ENCODE data around the gene VHLL. TPM values are rescaled to one million over a fixed set of nuclear protein-coding genes. Genes with fewer than 3 reads are reported as not detected.

VHLL gene
- polyA plus RNA-seq, 1 donor from 2014 or later = not detected

GRCh38 chr1:156282479-156283222 is 16.5 kb downstream of the VHLL start, which contains the start of gene SMG5:
Gene SMG5 (minus strand): TSS chr1:156282825. CDS start chr1:156282680, 145 bp downstream.
- peak within 1 kb of the TSS; percentile 94 to 98 (median 96) for H3K4me3 Mint-ChIP-seq
- peaks cover 24 to 34% (median 32%) of the 10 kb centered on the region in 3 donors for H3K4me1 Mint-ChIP-seq
- H3K36me3 Mint-ChIP-seq = peaks cover 2% of the 10 kb centered on the region
- H3K9me3 Mint-ChIP-seq = peaks cover 0 to 2% (median 0%) of the 10 kb centered on the region in 3 donors
- H3K27ac Mint-ChIP-seq = peak within 1 kb of the TSS; percentile 91 to 95 (median 94)
- H3K27me3 Mint-ChIP-seq = no peaks in the 10 kb centered on the region

DNA sequence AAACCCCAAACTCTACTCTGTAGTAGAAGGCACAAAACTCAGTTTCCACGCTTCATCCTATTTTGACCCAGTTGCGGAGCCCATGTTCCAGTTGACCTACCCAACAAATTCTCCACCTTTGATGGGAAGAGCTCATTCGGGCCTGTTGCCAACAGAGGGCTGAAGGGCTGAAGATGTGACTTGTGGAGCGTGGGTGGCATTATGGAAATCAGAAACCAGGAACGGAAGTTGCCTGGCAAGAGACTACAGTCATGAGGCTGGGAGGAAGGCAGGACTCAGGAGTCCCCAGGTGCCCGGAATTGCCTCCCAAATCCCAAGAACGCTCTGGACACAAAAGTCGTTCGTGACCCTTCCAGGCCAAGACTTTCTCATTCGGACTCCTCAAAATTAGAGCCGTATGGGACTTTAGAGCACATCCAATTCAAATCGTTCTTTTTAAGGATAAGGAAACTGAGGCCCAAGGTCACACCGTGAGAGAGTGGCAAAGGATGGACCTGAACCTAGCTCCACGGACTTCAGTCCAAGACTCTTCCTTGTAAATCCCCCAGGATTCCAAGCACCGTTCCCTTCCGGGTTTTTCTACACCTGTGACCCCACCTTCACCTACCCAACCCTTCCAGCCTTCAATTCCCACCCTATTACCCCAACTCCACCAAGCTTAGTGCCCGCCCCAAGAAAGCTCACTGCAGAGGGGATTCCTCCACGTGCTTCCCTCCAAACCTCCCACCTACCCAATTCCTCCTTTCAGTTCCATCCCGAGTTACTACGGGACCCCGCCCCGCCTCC is 17.2 kb downstream of the VHLL start:
- Mint-ChIP-seq H3K36me3 (peaks cover 2% of the 10 kb centered on the region), H3K9me3 (peaks cover 0 to 2% (median 0%) of the 10 kb centered on the region in 3 donors), H3K4me3 (peak overlapping the region; percentile 94 to 98 (median 96)), H3K27me3 (no peaks in the 10 kb centered on the region), H3K27ac (peak overlapping the region; percentile 91 to 95 (median 94)), H3K4me1 (peaks cover 24 to 34% (median 32%) of the 10 kb centered on the region in 3 donors)

DNA sequence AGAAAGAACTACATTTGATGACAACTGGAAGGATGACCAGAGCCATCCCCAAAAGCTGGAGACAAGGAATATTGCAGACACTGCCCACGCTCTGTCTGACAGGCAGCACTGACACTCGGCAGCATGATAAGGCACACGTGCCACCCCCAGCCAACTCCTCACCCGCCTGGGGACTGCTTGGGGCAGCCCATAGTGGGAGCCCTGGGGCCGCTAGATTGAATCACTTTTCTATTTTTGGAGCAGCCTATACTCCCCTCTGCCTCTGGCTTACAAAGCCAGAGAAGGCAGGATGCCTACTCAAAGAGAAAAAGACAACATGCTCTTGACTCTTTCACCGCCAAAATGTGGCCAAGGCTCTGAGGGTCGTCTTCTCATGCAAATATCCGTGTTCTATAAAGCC is 17.8 kb downstream of the VHLL start:
- peak overlapping the region; percentile 59 to 95 (median 91) for H3K27ac Mint-ChIP-seq
- peak overlapping the region; percentile 94 to 98 (median 96) for H3K4me3 Mint-ChIP-seq
- peaks cover 24 to 34% (median 32%) of the 10 kb centered on the region in 3 donors for H3K4me1 Mint-ChIP-seq
- H3K36me3 Mint-ChIP-seq = peaks cover 2% of the 10 kb centered on the region
- H3K9me3 Mint-ChIP-seq = peaks cover 0 to 2% (median 0%) of the 10 kb centered on the region in 3 donors
- no peaks in the 10 kb centered on the region for H3K27me3 Mint-ChIP-seq

DNA sequence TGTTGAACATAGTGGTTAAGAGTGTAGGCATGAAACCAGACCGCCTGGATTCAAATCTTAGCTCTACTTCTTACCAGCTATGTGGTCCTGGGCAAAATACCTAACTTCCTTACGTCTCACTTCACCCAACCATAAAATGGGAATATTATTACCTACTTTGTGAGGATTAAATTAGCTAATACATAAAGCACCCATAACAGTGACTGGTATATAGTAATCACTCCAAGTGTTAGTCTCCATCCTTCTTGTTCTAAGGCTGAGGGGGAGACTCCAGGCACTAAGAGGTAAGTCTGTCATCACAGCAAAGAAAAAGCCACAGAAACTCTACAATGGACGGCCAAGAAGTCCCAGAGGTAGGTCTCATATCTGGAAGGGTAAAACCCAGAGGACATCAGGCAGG is 19.3 kb downstream of the VHLL start:
- H3K4me3 Mint-ChIP-seq = peak overlapping the region in 2 of 4 donors; percentile 34 to 98
- H3K27me3 Mint-ChIP-seq = no peaks in the 10 kb centered on the region
- H3K4me1 Mint-ChIP-seq = peaks cover 24 to 34% (median 32%) of the 10 kb centered on the region in 3 donors
- H3K27ac Mint-ChIP-seq = peak overlapping the region; percentile 22 to 95 (median 47)
- peaks cover 2% of the 10 kb centered on the region for H3K36me3 Mint-ChIP-seq
- peaks cover 0 to 2% (median 0%) of the 10 kb centered on the region in 3 donors for H3K9me3 Mint-ChIP-seq

DNA sequence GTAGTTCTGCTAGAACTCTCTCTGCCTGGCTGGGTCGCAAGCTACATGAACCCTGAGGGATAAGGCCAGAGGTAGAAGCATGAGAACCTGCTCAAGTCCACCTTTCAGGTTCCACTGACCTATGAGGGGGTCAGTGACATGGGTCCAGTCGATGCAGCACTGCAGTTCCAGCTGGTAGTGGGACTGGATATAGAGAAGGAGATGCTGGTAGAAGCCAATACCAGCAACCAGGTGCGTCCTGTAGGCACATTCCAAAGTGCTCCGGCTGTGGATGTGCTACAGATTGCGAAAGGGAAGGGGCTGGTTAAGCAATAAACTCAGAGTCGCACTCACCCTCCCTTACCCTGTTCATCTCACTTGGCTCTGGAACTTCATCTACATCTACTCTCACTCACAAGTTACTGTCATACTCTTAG is 22.1 kb downstream of the VHLL start:
- Mint-ChIP-seq H3K4me1 (peaks cover 12 to 21% (median 18%) of the 10 kb centered on the region in 3 donors), H3K4me3 (no peak overlapping the region), H3K27me3 (no peaks in the 10 kb centered on the region), H3K36me3 (peaks cover 6% of the 10 kb centered on the region), H3K27ac (peak overlapping the region in 1 of 3 donors; percentile 82), H3K9me3 (no peaks in the 10 kb centered on the region)

GRCh38 chr1:156276532-156276931 is 22.6 kb downstream of the VHLL start:
- Mint-ChIP-seq H3K4me3 (no peak overlapping the region), H3K27ac (no peak overlapping the region), H3K9me3 (no peaks in the 10 kb centered on the region), H3K27me3 (no peaks in the 10 kb centered on the region), H3K4me1 (peaks cover 11 to 18% (median 15%) of the 10 kb centered on the region in 3 donors), H3K36me3 (peaks cover 6% of the 10 kb centered on the region)

GRCh38 chr1:156270314-156270713 is 28.8 kb downstream of the VHLL start:
- no peaks in the 10 kb centered on the region for H3K4me1 Mint-ChIP-seq
- H3K27ac Mint-ChIP-seq = no peak overlapping the region
- no peak overlapping the region for H3K4me3 Mint-ChIP-seq
- no peaks in the 10 kb centered on the region for H3K27me3 Mint-ChIP-seq
- peaks cover 8% of the 10 kb centered on the region for H3K36me3 Mint-ChIP-seq
- no peaks in the 10 kb centered on the region for H3K9me3 Mint-ChIP-seq

- H3K27me3 Mint-ChIP-seq = no peaks in the 10 kb centered on the region
- no peaks in the 10 kb centered on the region for H3K9me3 Mint-ChIP-seq
- H3K4me3 Mint-ChIP-seq = no peak overlapping the region
- H3K27ac Mint-ChIP-seq = no peak overlapping the region
- H3K4me1 Mint-ChIP-seq = no peaks in the 10 kb centered on the region
- peaks cover 10% of the 10 kb centered on the region for H3K36me3 Mint-ChIP-seq
These were observed 30.8 kb downstream of the VHLL start for GRCh38 chr1:156268336-156268735.

GRCh38 chr1:156266051-156266450 is 33.1 kb downstream of the VHLL start:
- Mint-ChIP-seq H3K4me3 (no peak overlapping the region), H3K36me3 (peaks cover 7% of the 10 kb centered on the region), H3K9me3 (no peaks in the 10 kb centered on the region), H3K27me3 (no peaks in the 10 kb centered on the region), H3K4me1 (no peaks in the 10 kb centered on the region), H3K27ac (no peak overlapping the region)

DNA sequence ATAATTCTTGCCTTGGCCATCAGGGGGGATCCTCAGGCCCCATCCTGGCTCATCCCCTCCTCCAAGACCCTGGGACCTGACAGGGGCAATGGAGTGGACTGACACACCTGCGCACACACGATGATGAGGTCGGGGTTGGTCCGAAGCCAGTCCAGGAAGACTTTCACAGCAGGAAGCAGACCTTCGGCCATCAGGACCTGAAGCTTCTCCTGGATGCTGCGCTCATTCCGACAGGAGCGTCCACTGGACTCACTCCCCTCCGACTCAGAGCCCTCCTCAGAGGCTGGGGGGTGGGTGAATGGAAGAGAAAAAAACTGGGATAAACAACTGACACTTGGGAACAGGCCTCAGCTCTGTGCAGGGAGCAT is 35.8 kb downstream of the VHLL start:
- H3K27ac Mint-ChIP-seq = no peak overlapping the region
- H3K36me3 Mint-ChIP-seq = peaks cover 8% of the 10 kb centered on the region
- H3K4me3 Mint-ChIP-seq = no peak overlapping the region
- no peaks in the 10 kb centered on the region for H3K27me3 Mint-ChIP-seq
- H3K9me3 Mint-ChIP-seq = peaks cover 0 to 1% (median 0%) of the 10 kb centered on the region in 3 donors
- no peaks in the 10 kb centered on the region for H3K4me1 Mint-ChIP-seq

GRCh38 chr1:156262461-156263287 is 36.4 kb downstream of the VHLL start:
- Mint-ChIP-seq H3K27ac (peak overlapping the region in 1 of 3 donors; percentile 82), H3K9me3 (peaks cover 0 to 1% (median 0%) of the 10 kb centered on the region in 3 donors), H3K4me3 (no peak overlapping the region)

GRCh38 chr1:156260896-156261295 is 38.2 kb downstream of the VHLL start:
- Mint-ChIP-seq H3K36me3 (peaks cover 9% of the 10 kb centered on the region), H3K4me3 (no peak overlapping the region), H3K4me1 (no peaks in the 10 kb centered on the region), H3K9me3 (peaks cover 0 to 1% (median 0%) of the 10 kb centered on the region in 3 donors), H3K27ac (peak overlapping the region in 1 of 3 donors; percentile 97), H3K27me3 (no peaks in the 10 kb centered on the region)

More at GRCh38 chr1:156262461-156263287, 36.4 kb downstream of the VHLL start:
- H3K27me3 Mint-ChIP-seq = no peaks in the 10 kb centered on the region
- H3K36me3 Mint-ChIP-seq = peaks cover 8% of the 10 kb centered on the region
- no peaks in the 10 kb centered on the region for H3K4me1 Mint-ChIP-seq

- no peak overlapping the region for H3K4me3 Mint-ChIP-seq
- H3K9me3 Mint-ChIP-seq = peaks cover 0 to 1% (median 0%) of the 10 kb centered on the region in 3 donors
- H3K27ac Mint-ChIP-seq = peak overlapping the region in 1 of 3 donors; percentile 97
- H3K36me3 Mint-ChIP-seq = peaks cover 6% of the 10 kb centered on the region
- no peaks in the 10 kb centered on the region for H3K4me1 Mint-ChIP-seq
- no peaks in the 10 kb centered on the region for H3K27me3 Mint-ChIP-seq
These were observed 39.3 kb downstream of the VHLL start for GRCh38 chr1:156259805-156260204.

DNA sequence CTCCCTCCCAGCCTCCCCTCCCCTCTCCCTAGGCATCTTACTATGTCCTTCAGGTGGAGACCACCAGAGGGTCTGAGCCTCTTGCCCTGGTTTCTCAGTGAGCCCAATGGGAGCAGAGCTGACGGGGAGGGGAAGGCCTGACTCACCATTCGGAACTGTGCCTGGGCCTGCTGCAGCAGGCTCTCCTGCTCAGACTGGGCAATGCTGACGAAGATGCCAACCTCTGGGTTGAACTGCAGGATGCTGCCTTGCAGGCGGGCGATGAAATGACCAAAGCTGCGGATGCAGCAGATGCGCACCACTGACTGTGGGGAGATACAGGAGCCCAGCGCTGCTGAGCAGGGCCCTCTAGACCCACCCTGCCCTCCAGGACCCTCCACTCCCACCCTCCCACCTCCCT is 40.2 kb downstream of the VHLL start:
- no peak overlapping the region for H3K4me3 Mint-ChIP-seq
- H3K4me1 Mint-ChIP-seq = no peaks in the 10 kb centered on the region
- peak overlapping the region in 2 of 3 donors; percentile 43 to 53 for H3K27ac Mint-ChIP-seq
- H3K27me3 Mint-ChIP-seq = no peaks in the 10 kb centered on the region
- H3K36me3 Mint-ChIP-seq = peaks cover 8% of the 10 kb centered on the region
- H3K9me3 Mint-ChIP-seq = peaks cover 0 to 1% (median 0%) of the 10 kb centered on the region in 3 donors

Data from IgD-negative memory B cell (primary cell).